ENCODE results near the gene TSC22D2.
"Not testable (repeated sequence)": the region's sequence is repeated elsewhere in the genome, so short reads cannot be mapped to it uniquely, and the experiment has no call there.

Gene TSC22D2

DNA sequence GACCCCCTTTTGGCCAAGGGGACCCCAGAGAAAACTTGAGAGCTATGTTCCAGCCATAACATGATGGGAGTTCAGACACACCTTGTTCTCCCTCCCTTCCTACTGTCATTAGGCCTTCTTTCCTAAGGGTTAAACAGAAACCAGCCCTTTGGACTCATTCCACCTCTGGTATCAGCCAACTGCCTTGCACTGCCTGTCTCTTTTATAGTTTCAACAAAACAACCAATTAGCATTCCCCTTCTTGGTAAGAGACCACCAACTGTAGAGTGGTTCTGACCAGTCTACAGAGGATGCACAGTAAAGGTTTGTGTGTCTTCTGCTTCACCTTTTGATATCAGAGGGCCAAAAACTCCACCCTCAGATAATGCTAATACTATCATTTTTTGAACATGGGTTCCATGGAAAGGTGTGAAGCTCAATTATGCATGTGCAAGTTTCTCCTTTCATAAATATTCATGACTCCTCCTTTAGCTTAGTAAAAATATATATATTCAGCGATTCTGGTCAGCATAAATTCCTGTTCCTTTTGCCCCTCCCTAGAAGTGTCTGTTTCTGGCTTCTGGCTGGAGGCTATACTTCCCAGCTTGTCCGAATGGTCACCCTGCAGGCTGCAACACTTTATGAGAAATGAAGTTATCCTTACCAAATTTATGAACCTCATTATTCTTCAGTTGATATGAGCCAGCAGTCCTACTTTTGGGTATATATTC lies 82.3 kb downstream of the TSC22D2 start:
- no peak for DNase-seq

DNA sequence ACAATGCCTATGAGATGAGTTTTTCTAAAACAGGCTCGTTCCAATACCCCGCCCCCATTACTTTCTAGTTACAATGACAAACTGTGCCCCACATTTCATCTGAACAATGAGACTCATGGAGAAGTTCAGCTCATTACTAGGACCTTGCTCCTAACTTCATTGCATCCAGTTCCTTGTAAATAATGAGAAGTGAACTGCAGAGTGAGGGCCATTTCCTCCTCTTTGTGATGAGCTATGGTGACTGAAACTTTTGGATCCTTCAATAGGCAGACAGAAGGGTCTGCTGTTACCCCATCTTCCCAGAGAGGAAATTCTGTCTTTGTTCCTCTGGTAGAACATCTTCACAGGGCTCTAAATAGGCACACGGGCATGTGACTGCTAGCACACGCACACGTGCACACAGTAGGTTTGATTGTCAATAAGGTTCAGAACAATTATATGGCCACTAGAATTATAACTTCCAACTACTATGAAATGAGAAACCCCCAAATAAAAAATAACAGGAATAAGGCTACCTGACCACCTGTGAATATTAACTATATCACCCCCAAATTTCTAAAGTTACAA lies 86.4 kb downstream of the TSC22D2 start:
- no peak for DNase-seq

DNA sequence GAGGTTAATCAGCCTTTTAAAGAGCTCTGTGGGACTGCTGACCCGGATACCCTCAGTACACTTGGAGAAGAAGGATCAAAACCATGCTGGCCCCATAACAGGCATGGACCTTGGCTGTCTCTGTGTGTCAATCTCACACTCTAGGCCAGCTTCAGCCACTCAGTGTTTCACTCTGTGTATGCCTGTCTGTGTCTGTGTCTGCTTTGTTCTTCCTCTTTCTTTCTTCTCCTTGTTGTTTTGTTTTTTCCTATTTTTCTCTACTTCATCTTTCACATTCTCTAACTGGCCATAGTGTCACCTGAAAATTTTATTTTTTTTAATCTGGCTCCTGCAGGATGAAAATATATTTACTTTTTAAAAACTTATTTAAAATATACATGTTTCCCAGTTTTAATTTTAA lies 87.1 kb downstream of the TSC22D2 start:
- no peak for DNase-seq

DNA sequence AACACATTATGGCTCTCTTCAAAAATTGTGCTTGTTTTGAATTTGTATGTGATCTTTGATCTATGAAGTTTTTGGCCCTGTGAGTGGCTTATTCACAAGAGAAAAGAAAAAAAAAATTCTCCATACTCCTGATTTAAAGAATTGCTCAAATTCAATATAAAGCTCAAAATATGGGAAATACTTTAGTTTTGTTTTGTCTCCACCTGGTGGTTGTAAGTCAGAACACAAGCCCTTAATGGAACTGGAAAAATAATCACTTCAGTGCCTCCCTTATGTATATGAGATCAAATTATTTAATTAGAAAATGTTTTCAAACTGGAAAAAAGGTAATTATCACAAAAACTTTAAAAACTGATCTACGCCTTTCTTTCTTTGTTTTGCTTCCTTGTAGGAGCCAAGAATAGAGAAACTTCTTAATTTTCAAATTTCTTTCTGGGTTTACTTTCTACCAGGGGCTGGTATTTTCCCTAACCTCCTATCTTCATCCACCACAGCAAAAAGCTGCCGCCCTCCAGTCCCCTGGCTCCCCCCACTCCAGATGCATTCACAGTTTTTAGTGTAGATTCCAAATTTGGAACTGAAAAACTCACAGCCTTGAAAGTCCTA lies 87.6 kb downstream of the TSC22D2 start:
- peak; percentile 66 for DNase-seq

DNA sequence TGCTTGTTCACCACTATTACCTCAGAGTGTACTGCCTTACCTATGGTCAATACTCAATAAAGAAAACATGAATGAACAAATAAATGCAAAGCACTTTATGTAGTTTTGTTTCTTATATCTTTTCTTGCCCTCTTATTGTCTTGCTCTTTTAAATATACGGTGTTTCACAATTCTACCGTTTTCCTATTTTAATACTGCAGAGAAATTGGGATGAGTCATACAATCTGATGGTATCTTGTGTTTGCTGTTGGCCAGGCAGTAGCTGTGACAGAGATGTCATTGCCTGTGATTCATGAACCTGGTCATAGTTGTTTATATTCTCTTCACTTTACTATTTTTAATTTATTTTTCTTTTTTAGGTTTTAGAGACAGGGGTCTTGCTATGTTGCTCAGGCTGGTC lies 89.9 kb downstream of the TSC22D2 start:
- no peak for DNase-seq

DNA sequence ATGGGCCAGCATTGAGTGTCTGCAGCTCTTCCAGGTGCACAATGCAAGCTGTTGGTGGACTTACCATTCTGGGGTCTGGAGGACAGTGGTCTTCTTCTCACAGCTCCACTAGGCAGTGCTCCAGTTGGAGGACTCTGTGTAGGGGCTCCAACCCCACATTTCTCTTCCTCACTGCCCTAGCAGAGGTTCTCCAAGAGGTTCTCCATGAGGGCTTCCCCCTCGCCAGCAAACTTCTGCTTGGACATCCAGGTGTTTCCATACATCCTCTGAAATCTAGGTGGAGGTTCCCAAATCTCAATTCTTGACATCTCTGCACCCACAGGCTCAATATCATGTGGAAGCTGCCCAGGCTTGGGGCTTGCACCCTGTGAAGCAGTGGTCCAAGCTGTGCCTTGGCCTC lies 92.9 kb downstream of the TSC22D2 start:
- DNase-seq: not testable (repeated sequence)

DNA sequence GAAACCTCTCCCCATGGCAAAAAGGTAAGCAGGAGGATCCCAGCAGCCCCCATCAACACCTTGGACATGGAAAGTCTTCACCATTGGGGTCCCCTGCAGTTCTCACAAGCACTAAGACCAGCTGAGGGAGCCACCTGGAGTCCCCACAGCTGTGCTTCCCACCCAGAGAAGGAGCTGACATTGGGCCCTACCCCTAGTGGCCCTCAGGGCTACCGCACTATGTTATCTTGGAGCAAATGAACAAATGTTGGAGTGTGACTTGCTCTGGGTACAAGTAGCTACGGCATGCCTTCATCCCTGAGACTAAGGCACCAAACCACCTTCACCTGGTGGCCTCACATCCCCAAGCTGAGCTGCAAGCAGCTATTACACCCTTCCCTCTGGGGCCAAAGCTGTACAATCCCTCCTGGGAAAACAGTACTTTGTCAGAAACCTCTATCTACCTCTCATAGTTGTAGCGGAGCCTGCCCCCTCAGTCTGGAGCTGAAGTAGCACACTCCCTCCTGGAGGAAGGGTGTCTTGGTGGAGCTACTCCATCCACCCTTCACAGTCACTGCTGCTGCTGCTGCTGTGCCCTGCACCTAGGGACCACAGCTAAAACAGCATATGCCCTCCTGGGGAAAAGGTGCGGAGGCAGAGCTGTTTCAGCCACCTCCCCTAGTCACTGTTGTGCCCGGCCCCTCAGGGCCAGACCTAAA lies 95.5 kb downstream of the TSC22D2 start:
- DNase-seq: no peak

DNA sequence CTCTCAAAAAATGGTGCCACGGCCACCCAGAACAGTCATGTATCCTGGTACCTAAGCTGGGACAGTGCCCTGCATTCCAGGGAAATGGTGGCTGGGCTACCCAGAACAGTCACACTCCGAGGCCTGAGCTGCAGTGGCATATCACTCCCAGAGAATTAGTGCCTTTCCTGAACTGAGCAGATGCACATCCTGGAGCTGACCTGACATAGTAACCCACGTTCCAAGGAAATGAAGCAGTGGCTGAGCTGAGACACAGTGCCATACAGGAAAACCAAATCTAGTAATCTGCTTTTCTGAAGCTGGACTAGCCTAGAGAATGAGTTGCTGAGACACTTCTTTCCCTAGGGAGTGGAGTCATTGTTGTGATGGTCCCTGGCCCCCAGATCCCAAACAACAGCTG lies 96.4 kb downstream of the TSC22D2 start:
- DNase-seq: no peak

DNA sequence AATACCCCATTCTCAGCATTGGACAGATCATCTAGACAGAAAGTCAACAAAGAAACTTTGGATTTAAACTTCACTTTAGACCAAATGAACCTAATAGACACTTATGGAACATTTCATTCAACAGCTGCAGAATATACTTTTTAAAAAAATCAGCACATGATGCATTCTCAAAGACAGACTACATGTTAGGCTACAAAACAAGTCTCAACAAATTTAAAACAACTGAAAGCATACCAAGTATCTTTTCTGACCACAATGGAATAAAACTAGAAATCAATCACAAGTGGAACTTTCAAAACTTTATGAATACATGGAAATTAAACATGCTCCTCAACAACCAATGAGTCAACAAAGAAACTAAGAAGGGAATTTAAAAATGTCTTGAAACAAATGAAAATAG lies 100.3 kb downstream of the TSC22D2 start:
- DNase-seq: no peak

DNA sequence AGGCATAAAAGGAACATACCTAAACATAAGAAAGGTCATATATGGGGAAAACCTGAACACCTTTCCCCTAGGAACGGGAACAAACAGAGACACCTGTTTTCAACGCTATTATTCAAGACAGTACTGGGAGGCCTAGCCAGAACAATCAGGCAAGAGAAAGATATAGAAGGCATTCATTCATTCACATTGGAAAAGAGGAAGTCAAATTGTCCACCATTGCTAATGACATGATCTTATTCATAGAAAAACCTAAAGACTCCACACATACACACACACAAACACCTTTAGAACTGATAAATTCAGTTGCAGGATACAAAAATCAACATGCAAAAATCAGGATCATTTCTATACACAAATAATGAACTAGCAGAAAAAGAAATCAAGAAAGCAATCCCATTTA lies 101.7 kb downstream of the TSC22D2 start:
- DNase-seq: no peak

DNA sequence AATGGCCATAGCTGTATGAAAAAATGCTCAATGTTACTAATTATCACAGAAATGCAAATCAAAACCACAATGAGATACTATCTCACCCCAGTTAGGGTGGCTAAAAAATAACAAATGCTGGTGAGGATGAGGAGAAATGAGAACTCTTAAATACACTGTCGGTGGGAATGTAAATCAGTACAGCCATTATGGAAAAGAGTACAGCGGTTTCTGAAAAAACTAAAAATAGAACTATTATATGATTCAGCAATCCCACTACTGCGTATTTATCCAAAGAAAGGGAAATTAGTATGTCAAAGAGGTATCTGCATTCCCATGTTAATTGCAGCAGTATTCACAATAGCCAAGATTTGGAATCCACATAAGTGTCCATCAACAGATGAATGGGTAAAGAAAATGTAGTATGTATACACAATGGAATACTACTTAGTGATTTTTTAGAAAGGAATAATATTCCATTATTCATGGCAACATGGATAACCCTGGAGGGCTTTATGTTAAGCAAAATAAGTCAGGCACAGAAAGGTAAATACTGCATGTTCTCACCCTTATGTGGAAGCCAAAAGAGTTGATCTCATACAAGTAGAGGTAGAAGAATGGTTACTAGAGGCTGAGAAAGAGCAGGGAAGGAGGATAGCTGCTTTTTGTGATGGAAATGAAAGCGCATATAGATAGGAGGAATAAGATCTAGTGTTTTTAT lies 103.2 kb downstream of the TSC22D2 start:
- DNase-seq: no peak

DNA sequence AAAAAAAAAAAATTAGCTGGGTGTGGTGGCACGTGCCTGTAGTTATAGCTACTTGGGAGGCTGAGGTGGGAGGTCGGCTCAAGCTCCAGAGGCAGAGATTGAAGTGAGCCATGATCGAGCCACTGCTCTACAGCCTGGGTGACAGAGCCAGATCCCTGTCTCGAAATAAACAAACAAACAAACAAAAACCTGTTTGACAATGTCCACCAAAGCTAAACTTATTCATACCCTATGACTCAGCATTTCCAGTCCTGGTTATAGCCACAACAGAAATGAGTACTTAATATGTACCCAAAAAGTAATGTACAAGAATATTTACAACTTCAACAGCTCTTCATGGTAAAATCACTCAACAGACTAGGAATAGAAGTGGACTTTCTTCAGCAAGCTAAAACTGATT lies 107.1 kb downstream of the TSC22D2 start:
- DNase-seq: no peak
